T follicular helper cell (primary cell): ENCODE data around the gene C8G.

Source experiments
- DNase-seq: peaks from one replicate; pipeline ENCODE4 v3.0.0-alpha.2; 2020; ENCODE audit warnings: low read depth
- total RNA-seq, 2 experiments: gene quantifications; one replicate each; lab custom pipeline; 2026; lab: John Stamatoyannopoulos, UW

C8G gene
- total RNA-seq: 0.18 to 0.48 reads per million in 2 experiments

DNA sequence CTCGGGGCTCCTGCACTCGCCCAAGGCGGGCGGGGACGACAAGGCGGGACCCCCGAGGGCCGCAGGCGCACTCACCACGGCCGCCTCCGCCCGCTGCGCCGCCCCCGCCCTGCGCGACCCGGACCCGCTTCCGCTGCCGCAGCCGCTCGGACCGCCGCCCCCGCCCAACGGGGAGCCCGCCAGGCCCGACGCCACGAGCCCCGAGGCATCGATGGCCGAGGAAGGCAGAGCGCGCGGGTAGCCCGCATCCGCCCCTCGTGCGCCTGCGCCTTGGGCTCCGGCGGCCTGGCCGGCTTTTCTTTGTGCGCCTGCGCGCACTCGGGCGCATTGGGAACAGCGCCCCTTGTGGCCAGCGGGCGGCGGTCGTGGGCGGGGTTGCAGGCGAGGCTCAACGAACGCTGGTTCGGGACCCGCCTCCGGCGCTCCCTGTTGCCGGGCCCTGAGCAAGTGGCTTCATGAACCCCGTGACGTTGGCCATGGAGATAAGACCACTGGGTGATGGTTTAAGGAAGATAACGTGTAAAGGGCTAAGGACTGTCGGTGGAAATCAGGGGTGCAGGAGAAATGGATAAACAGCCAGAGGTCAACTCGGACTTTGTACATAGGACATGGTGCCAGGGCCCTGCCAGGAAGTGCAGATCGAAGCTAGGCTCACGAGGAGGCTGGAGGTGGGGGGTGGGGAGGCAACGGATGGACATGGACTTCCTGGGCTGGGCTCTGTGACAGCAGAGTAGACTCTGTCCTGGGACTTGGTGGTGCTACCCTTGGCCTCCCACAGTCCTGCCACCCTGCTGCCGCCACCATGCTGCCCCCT is at the start of gene C8G, which contains the start of gene FBXW5:
C8G (plus strand) TSS at position 725 of the 814 bp plus-strand sequence; CDS start at position 803, 78 bp downstream.
FBXW5 (minus strand) TSS at position 220 of the 814 bp plus-strand sequence. CDS start 655 bp downstream, outside the sequence.
- peak; percentile 89 for DNase-seq

DNA sequence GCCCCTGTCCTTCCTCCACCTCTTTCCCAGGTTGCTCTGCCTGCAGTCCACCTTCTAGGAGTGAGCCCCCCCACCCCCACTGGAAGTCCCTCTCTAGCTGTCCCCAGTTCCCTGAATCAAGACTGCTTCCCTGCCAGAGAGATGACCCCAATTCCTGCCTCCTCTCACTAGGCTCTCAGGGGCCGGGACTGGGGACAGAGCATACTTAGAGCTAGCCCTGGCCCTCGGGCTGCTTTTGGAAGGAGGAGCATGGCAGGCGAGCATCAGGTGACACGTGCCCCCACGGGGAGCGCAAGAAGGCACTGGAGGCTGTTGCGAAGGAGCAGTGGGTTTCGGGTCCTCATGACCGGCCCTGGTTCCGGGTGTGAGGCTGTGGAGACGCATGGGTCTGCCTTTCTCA is 49.0 kb upstream of the C8G start:
- DNase-seq: no peak

DNA sequence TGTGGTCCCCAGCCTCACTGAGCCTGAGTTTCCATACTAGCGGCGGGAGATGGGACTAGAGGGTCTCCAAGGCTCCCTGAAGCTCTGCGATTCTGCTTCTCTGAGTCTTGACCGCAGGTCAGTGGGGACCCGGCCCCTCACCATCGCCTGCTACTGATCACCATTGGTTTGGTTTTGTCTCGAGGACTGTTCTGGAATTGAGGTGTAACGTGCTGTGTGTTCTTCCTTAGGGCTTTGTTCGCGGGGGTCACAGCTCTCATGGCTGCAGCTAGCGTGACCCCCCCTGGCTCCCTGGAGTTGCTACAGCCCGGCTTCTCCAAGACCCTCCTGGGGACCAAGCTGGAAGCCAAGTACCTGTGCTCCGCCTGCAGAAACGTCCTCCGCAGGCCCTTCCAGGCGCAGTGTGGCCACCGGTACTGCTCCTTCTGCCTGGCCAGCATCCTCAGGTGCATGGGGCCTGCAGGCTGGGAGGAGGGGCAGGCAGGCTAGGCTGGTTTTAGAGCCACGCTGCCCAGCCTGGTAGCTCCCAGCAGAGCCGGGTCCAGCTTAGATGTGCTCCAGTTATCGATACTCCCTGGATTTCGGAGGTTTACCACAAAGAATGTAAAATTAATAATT is 46.5 kb upstream of the C8G start:
- no peak for DNase-seq

DNA sequence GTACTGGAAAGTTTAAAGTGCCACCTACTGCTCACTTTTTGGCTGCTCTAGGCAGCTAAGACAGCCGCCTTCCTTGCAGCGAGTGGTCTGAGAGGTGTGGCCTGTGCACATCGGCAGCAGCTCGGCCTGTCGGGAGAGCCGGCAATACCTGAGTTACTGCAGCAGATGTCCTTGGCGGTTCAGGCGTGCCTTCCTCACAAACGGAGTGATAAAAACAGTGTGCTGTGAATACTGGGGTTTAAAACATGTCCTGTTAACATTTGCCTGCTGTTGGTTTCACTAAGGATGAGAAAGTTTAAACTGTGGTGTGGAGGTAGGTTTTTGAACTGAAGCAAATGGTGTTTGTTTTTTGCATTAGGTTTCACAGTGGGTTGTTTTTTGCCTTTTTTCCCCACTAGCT is 45.8 kb upstream of the C8G start:
- no peak for DNase-seq

DNA sequence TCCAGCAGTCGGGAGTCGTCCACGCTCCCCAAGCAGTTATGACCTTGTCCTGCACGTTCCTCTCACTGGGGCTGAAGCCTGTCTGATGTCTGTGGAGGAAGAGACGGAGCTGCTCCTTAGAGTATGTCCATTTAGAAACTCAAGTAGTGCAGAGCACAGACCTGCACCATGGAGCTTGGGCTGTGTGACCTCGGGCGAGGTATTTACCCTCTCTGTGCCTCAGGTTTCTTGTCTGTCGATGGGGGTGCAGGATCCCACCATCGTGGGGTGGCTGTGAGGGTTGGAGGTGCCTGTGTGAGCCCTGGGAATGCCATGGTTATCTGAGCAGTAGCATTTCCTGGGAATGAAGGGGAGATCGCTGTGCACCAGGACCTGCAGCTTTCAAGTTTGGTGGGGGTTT is 44.5 kb upstream of the C8G start:
- no peak for DNase-seq

DNA sequence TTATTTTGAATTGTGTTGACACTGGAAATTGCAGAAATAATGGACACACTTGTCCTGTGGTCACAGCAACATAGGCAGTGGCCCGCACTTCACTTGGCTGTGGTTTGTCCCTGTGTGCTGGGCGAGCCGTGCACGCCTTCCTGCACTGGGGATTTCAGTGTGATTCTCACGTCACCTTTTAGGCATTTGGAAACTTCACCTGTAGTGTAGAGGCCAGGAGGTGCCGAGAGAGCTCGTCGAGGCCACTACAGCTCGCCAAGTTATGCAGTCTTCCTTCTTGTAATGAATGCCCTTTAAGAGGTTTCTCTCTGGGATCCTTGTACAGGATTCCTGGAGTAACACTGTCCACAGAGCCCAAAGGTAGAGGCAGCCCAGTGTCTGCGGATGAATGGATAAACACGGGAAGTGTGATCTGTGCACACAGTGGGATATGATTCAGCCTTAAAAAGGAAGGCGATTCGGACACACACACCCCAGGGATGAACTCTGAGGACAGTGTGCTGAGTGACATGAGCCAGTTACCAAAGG is 44.0 kb upstream of the C8G start:
- no peak for DNase-seq

DNA sequence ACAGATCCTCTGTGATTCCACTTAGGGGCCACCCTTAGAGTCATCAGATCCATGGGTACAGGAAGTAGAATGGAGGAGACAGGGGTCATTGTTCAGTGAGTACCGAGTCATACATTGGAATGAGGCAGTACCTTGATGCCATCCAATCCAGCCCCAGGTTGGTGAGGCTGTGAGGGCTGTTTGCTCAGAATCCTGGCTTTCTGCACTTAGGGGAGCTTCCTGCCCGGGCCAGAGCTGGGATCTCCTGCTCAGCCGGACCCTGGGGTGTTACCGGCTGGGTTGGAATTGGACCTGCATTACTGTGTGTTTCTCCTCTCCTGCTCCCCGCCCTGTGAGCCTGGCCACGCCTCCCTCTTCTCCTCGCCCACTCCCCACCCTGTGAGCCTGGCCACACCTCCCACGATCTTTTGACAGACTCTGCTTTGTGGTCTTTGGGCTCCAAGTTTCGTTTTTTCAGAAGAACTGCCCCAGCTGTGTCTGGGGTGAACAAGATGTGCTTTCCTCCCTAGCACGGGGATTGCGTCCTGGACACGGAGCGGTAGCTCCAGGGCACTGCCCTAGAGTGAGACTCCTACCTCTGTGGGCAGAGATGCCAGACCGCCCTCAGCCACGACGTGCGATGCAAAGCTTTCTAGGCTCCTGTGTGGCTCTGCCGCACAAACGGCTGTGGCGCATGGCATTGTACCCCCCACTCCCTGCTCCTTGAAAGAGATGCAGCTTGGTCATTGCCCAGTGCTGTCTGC is 43.4 kb upstream of the C8G start:
- DNase-seq: peak; percentile 63

DNA sequence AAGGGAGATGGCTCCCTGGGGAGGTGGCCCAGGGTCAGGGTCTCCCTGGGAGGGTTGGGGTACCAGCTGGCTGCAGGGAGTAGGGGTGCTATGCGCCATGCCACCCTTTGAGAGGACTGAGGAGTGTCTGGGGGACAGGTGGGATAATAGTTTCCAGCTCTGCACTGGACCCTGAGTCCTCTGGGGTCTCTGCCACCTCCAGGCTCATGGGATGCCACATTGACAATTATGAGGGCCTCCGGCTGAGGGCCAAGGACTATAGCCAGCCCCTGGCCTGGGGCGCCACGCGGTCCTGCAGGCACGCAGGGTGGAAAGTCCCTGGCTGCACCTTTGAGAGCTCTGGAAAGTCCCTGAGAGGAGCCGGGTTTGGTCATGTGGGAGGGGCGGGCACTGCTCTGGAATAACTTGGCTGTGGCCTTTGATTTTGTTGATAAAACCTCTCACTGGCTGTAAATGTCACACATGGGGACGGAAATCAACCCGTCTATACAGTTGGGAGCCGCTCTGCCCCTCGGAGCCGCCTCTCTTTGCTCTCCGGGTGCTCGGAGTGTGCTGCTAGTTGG is 42.7 kb upstream of the C8G start:
- DNase-seq: peak; percentile 81

DNA sequence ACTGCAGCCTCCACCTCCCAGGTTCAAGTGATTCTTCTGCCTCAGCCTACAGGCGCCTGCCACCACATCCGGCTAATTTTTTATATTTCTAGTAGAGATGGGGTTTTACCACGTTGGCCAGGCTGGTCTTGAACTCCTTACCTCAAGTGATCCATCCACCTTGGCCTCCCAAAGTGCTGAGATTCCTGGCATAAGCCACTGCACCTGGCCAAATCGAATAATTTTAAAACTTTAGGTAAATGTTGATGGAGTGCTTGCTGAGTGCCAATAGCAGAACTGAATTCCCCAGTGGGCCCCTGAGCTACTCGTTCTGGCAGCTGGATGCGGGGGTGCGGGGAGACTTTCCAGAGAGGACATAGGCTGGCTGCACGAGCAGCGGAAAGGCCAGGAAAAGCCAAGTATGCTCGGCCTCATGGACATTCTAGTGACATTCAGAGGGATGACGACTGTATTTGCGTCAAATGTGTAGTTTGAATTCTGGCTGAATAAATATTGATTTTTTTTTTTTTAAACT is 41.9 kb upstream of the C8G start:
- DNase-seq: no peak

DNA sequence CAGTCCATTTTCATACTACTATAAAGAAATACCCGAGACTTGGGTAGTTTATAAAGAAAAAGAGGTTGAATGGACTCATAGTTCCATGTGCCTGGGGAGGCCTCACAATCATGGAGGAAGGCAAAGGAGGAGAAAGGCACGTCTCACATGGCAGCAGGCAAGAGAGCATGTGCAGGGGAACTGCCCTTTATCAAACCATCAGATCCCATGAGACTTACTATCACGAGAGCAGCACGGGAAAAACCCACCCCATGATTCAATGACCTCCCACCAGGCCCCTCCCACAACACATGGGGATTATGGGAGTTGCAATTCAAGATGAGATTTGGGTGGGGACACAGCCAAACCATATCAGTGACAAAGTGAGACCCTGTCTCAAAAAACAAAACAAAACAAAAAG is 38.8 kb upstream of the C8G start:
- no peak for DNase-seq

DNA sequence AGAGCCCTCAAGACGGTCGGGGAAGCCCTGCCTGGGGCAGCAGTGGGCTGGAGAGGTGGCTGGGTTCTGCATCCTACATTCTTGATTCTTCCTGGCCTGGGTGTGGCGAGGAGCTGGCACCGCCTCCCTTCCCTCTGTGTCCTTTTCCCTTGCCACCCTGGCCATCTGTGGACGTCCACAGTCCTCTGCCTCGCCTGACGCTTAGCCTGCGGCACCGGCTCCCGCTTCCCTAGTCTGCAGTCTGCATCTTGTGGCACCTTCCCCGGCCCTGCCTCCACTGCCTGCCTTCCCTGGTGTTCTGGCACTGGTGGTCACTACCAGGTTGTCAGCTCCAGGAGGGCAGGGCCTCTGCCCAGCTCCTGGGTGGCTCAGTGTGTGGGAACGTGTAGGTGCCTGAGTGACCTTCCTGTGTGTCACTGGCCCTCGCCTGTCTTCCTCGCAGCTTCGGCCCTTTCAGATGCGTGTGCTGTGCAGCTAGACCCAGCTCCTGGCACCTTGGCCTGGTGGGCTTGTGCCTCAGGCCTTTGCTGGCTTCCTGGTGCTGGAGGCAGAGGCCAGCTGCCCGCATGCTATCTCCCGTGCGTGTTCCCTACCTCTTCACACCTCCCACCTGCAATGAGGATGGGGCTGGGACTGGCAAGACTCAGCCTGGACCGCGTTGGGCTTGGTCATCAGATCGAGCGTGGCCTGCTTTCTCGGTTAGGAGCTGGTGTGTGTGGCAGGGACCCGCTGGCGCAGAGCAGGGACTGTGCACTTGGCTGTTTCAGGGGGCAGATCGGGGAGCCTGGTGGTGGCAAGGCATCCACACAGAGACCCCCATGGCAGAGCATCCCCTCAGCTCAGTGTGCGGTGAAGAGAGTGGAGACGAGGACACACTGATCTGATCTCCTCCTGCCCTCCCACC is 37.8 kb upstream of the C8G start:
- DNase-seq: no peak

DNA sequence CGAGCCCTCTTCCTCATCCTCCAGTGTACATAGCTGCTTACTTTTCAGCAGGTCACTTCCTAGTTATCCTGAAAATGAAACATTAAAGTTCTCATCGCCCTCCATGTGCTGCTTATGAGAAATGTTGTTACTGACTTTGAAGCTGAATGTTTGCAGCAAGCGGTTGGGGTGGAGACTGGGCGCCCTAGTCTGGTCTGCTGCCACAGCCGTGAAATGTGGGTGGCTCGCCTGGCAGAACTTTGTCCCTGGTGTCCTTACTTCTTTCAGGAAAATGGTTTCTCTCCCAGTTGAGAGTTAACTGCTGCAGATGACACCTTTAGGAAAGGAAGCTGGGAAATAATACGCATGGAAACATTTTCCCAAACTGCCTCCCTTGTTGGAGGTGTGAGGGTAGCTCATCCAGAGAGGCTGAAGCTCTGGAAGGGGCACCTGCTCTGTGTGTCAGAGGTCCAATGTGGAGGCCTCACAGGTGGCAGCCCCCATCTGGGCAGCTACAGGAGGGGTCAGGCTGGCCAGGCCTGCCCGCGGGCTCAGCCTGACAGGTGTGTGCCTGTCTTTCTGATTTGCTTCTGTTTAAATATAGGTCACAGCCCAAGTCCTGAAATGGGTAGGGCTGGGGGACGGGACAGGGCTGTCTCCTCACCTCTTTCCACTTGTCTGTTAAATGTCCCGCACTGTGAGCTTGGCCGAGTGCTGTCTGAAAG is 34.7 kb upstream of the C8G start:
- DNase-seq: no peak

DNA sequence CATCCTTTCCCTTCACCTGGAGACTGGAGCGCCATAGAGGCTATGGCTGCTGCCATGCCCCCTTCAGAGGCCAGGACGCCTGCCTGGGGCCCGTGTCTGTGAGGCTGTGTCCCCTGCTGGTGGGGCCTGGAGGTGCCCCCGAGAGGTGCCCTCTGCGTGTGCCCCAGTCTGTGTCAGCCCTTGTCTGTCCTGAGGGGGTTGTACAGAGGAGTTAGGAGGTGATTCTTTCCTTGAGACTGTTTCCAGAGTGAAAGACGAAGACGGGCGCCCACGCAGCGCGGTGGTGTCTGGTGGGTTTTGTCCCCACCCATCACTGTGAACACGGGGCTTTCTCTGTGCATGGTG is 34.2 kb upstream of the C8G start:
- no peak for DNase-seq

DNA sequence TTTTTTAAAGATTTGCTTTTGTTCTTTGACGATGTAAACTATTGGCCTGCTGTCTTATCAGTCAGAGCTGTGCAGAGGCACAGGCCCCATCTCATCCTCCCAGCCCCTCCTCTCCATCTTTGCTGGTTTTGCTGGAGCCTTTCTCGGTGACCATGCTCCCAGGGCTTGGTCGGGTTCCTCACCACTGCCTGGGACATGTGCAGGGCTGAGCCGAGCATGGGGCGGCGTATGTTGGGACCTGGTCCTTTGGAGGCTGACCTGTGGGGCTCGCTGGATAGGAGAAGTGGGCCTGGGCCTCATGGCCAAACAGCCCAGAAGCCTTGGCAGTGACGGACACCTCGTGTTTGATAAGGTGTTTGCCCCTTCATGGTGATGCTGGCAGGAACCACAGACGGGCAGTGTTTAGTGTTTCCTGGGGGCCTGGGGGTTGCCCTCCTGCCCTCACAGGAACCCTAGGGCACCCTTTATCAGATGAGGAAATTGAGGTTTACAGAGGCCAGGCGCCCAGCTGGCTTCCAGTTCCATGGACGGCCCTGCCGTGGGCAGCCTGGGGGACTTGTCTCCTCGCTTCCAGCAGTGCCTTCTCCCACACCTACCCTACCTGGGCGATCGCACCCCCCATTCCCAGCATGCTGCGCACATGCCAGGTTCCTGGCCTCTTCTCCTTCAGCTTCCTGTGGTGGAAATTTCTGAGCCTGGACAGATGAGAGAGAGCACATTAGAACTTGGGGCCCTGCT is 31.2 kb upstream of the C8G start:
- no peak for DNase-seq

DNA sequence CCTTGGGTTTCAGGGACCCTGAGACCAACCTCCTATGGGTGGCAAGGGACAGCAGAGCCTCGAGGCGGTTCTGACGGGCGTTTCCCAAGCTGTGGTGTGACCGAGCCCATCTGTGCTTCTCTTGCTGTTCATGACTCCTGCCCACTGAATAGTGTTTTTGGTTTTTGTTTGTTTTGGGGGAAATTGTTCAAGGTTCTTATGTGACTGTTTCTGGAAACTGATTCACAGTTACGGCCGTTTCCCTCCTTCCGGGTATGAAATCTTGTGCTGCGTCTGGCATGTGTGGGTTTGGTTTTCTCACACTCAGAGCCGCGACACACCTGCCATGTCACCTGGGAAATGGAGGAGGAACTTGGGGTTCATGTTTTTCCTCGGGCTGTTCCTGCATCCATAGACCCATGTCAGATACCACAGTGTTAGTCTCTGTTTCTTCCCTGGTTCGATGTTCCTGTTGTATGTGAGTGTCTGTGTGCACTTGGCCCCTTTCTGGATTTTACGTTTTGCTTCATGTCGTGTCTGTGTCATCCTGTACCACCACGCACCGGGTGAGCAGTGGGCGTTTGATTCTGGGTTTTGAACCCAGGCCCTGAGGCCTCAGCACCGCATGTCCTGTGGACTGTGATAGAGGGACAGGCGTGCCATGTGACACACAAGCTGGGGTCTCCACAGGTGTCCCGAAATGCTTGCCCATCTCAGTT is 29.3 kb upstream of the C8G start:
- no peak for DNase-seq

DNA sequence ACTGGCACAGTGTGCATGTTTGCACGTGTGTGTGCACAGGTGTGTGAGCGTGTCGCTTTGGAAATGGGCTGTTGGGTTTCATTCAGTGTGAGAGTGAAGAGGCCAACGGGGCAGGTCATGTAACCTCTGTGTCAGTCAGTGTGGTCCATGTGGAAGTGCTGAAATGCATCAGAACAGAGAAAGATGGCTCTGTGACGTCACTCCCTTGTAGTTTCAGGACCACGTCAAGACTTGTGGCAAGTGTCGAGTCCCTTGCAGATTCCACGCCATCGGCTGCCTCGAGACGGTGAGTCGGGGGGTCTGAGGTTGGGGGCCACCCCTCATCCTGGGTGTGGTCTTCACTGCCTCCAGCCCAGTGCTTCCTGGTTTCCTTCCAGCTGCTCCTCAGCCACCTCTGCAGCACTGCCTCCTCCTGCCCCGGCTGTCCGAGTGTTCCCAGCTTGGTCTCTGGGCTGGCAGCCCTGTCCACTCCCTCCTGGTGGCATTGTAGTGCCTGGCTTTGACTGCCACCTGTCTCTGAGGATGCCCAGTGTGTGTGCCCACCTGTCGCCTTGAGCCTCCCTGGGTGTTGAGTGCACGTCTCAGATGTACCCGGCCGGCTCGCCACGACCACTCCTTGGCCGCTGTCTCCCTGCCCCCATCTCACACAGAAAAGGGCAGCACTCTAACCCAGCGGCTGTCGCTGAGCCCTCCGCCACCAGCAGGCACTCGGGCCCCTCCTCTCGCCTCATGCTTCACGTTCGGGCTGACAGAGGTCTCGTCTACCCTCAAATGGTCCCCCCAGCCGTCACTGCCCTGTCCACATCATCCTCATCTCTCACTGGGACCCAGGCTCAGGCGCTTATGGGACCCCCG is 28.5 kb upstream of the C8G start:
- no peak for DNase-seq

DNA sequence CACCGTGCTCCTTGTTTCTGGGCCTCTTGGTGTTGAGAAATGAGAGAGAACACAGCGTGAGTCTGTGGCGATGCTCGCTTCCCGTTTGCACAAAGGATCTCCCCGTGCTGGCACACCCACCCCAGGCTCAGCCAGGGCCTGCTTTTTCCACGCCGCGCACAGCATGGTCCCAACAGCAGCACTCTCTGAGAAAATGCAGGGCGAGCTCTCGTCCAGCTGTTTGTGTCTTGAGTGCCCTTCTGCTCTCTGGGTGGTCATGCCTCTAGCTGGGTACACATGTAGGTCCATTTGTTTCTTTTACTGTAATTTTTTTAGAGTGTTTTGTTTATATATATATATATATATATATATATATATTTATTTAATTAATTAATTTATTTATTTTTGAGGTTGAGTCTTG is 27.1 kb upstream of the C8G start:
- no peak for DNase-seq

DNA sequence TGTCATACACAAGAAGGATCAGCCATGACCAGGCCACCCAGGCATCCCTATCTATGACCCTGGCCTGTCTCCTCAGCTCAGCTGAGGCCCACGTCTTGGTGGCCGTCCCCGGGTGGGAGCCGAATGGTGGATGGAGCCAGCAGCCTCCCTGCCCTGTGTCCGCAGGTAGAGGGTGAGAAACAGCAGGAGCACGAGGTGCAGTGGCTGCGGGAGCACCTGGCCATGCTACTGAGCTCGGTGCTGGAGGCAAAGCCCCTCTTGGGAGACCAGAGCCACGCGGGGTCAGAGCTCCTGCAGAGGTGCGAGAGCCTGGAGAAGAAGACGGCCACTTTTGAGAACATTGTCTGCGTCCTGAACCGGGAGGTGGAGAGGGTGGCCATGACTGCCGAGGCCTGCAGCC is 25.0 kb upstream of the C8G start:
- no peak for DNase-seq
